Measurements from ENCODE around the gene RIOX2. TPM values are rescaled to one million over a fixed set of nuclear protein-coding genes. Genes with fewer than 3 reads are reported as not detected.

The RIOX2 gene
- total RNA-seq, 1 donor from 2014 or later: 24.0 TPM

- no peak overlapping the region for H3K4me3 Mint-ChIP-seq (ENCODE audit: unreplicated experiment)
- H3K4me1 Mint-ChIP-seq (ENCODE audit: unreplicated experiment): peaks cover 5% of the 10 kb centered on the region
- H3K27ac Mint-ChIP-seq (ENCODE audit: unreplicated experiment): no peak overlapping the region
- peaks cover 35% of the 10 kb centered on the region for H3K36me3 Mint-ChIP-seq (ENCODE audit: unreplicated experiment)
- peaks cover 17% of the 10 kb centered on the region for H3K9me3 Mint-ChIP-seq (ENCODE audit: unreplicated experiment)
- no peak for TF ChIP-seq CTCF (IDR thresholded peaks at IDR 0.05)
- H3K27me3 Mint-ChIP-seq (ENCODE audit: unreplicated experiment): no peaks in the 10 kb centered on the region
- no peak for DNase-seq (ENCODE audit: extremely low spot score, unreplicated experiment)
Measured at GRCh38 chr3:97927704-97928103, 44.5 kb downstream of the RIOX2 start.

GRCh38 chr3:97917813-97918536, 54.3 kb downstream of the RIOX2 start:
- no peak overlapping the region for H3K4me3 Mint-ChIP-seq (ENCODE audit: unreplicated experiment)
- no peak for DNase-seq (ENCODE audit: extremely low spot score, unreplicated experiment)
- H3K27me3 Mint-ChIP-seq (ENCODE audit: unreplicated experiment): no peaks in the 10 kb centered on the region

GRCh38 chr3:97916576-97916975, 55.7 kb downstream of the RIOX2 start:
- Mint-ChIP-seq H3K36me3 (ENCODE audit: unreplicated experiment) (peaks cover 32% of the 10 kb centered on the region), H3K4me3 (ENCODE audit: unreplicated experiment) (no peak overlapping the region), H3K4me1 (ENCODE audit: unreplicated experiment) (no peaks in the 10 kb centered on the region), H3K27me3 (ENCODE audit: unreplicated experiment) (no peaks in the 10 kb centered on the region), H3K27ac (ENCODE audit: unreplicated experiment) (no peak overlapping the region), H3K9me3 (ENCODE audit: unreplicated experiment) (no peaks in the 10 kb centered on the region)
- TF ChIP-seq CTCF (IDR thresholded peaks at IDR 0.05): no peak
- DNase-seq (ENCODE audit: extremely low spot score, unreplicated experiment): no peak

More at GRCh38 chr3:97917813-97918536, 54.3 kb downstream of the RIOX2 start:
- H3K9me3 Mint-ChIP-seq (ENCODE audit: unreplicated experiment): no peaks in the 10 kb centered on the region
- peaks cover 35% of the 10 kb centered on the region for H3K36me3 Mint-ChIP-seq (ENCODE audit: unreplicated experiment)
- no peaks in the 10 kb centered on the region for H3K4me1 Mint-ChIP-seq (ENCODE audit: unreplicated experiment)
- H3K27ac Mint-ChIP-seq (ENCODE audit: unreplicated experiment): no peak overlapping the region
- TF ChIP-seq CTCF (IDR thresholded peaks at IDR 0.05): no peak

- H3K9me3 Mint-ChIP-seq (ENCODE audit: unreplicated experiment): no peaks in the 10 kb centered on the region
- peaks cover 31% of the 10 kb centered on the region for H3K36me3 Mint-ChIP-seq (ENCODE audit: unreplicated experiment)
- no peak overlapping the region for H3K4me3 Mint-ChIP-seq (ENCODE audit: unreplicated experiment)
- H3K27me3 Mint-ChIP-seq (ENCODE audit: unreplicated experiment): no peaks in the 10 kb centered on the region
- no peak for DNase-seq (ENCODE audit: extremely low spot score, unreplicated experiment)
- no peak for TF ChIP-seq CTCF (IDR thresholded peaks at IDR 0.05)
- H3K4me1 Mint-ChIP-seq (ENCODE audit: unreplicated experiment): peaks cover 5% of the 10 kb centered on the region
- H3K27ac Mint-ChIP-seq (ENCODE audit: unreplicated experiment): no peak overlapping the region
Measured at GRCh38 chr3:97914388-97914787, 57.8 kb downstream of the RIOX2 start.

- H3K9me3 Mint-ChIP-seq (ENCODE audit: unreplicated experiment): no peaks in the 10 kb centered on the region
- no peak for DNase-seq (ENCODE audit: extremely low spot score, unreplicated experiment)
- H3K27me3 Mint-ChIP-seq (ENCODE audit: unreplicated experiment): no peaks in the 10 kb centered on the region
- peaks cover 5% of the 10 kb centered on the region for H3K4me1 Mint-ChIP-seq (ENCODE audit: unreplicated experiment)
- H3K27ac Mint-ChIP-seq (ENCODE audit: unreplicated experiment): no peak overlapping the region
- TF ChIP-seq CTCF (IDR thresholded peaks at IDR 0.05): no peak
- no peak overlapping the region for H3K4me3 Mint-ChIP-seq (ENCODE audit: unreplicated experiment)
- peaks cover 22% of the 10 kb centered on the region for H3K36me3 Mint-ChIP-seq (ENCODE audit: unreplicated experiment)
Measured at GRCh38 chr3:97911459-97911858, 60.8 kb downstream of the RIOX2 start.
